ENCODE results near the gene TMEM221.

GRCh38 chr19:17409990-17410389 lies 38.5 kb downstream of the TMEM221 start:
- no peak for TF ChIP-seq CTCF (IDR thresholded peaks at IDR 0.05)
- no peak for TF ChIP-seq POLR2A (IDR thresholded peaks at IDR 0.05)

All from uterus (tissue), 2 donors.